B cell (primary cell): ENCODE data around the gene UCN3. TPM values are rescaled to one million over a fixed set of nuclear protein-coding genes. Genes with fewer than 3 reads are reported as not detected.

Experiments used
- ATAC-seq: fragments of 200-7000 bp; cut with Tn5 transposase; one replicate; pipeline ENCODE4 v1.10.0; 2021; ENCODE audit warnings: low read depth, mild to moderate bottlenecking, moderate number of reproducible peaks, moderate library complexity
- CTCF ChIA-PET: fragments of 350-600 bp; sonication (Branson Sonifier 250); formaldehyde crosslinking; loops from one replicate; lab custom pipeline; 2021; ENCODE audit warnings: antibody characterized with exemption, inconsistent platforms; lab: Charles Lee
- POLR2A ChIA-PET: fragments of 350-600 bp; sonication (Branson Sonifier 250); formaldehyde crosslinking; loops from one replicate; lab custom pipeline; 2021; ENCODE audit warnings: antibody characterized with exemption; lab: Charles Lee
- DNase-seq: peaks from one replicate; pipeline ENCODE4 v3.0.0; 2013
- H2AFZ ChIP-seq: 2 replicates; pipeline ENCODE4 v1.6.1; 2012; ENCODE audit warnings: mild to moderate bottlenecking, low read depth, low read length; ENCODE audit not compliant: insufficient read depth, poor library complexity, severe bottlenecking
- H3K27ac ChIP-seq, 2 donors: 1 replicate in 1 of 2; 2 replicates in 1 of 2; pipeline ENCODE4 v1.5.1; 2012 to 2013; ENCODE audit warnings: low read length in 2 of 2, mild to moderate bottlenecking in 2 of 2, moderate library complexity in 1 of 2
- H3K27me3 ChIP-seq, 4 experiments: fragments of 200-600 bp in 1 of 4; sonication (generic) in 1 of 4; replicated peaks in 1 of 4; 1 replicate in 2 of 4; 2 replicates in 2 of 4; pipeline versions ENCODE4 v1.6.1 to v1.7.0; 2013 to 2016; ENCODE audit warnings: low read length in 3 of 4, mild to moderate bottlenecking in 2 of 4, mixed read lengths in 1 of 4, moderate library complexity in 1 of 4; ENCODE audit not compliant: insufficient read depth in 4 of 4, control insufficient read depth in 3 of 4; ENCODE audit errors: control extremely low read depth in 1 of 4
- H3K36me3 ChIP-seq, 2 experiments: replicated peaks in 1 of 2; 1 replicate in 1 of 2; 2 replicates in 1 of 2; pipeline versions ENCODE4 v1.6.1 to v1.7.1; 2013; ENCODE audit warnings: low read length in 1 of 2; ENCODE audit not compliant: insufficient read depth in 2 of 2, control insufficient read depth in 1 of 2; ENCODE audit errors: control extremely low read depth in 1 of 2, extremely low read depth in 1 of 2
- H3K4me1 ChIP-seq, 2 donors: fragments of 200-600 bp in 1 of 2; sonication (generic) in 1 of 2; 1 replicate in 1 of 2; 2 replicates in 1 of 2; pipeline versions ENCODE4 v1.5.1 to v1.6.1; 2013 to 2017; ENCODE audit warnings: low read length in 2 of 2; ENCODE audit not compliant: control insufficient read depth in 2 of 2, insufficient read depth in 2 of 2
- H3K4me2 ChIP-seq: replicated peaks from 2 replicates; pipeline ENCODE3; 2012; ENCODE audit warnings: mild to moderate bottlenecking, low read depth, low read length; ENCODE audit not compliant: poor library complexity, severe bottlenecking
- H3K4me3 ChIP-seq, 5 experiments: fragments of 200-600 bp in 1 of 5; sonication (generic) in 1 of 5; 1 replicate in 3 of 5; 2 replicates in 2 of 5; pipeline versions ENCODE4 v1.5.1 to v1.7.0; 2011 to 2016; ENCODE audit warnings: low read length in 4 of 5, mild to moderate bottlenecking in 4 of 5, low read depth in 2 of 5, control low read depth in 1 of 5, moderate library complexity in 1 of 5; ENCODE audit not compliant: insufficient read depth in 1 of 5; ENCODE audit errors: control extremely low read depth in 1 of 5, extremely low read depth in 1 of 5
- H3K79me2 ChIP-seq: fragments of 200-600 bp; sonication (generic); one replicate; pipeline ENCODE4 v1.6.0; 2016; ENCODE audit warnings: low read length; ENCODE audit not compliant: control insufficient read depth, insufficient read depth
- H3K9ac ChIP-seq: fragments of 200-600 bp; sonication (generic); 2 replicates; pipeline ENCODE4 v1.6.1; 2017; ENCODE audit warnings: mild to moderate bottlenecking, low read length, moderate library complexity
- H3K9me3 ChIP-seq, 3 donors: one replicate each; pipeline versions ENCODE4 v1.6.1 to v1.7.1; 2013; ENCODE audit warnings: low read length in 2 of 3; ENCODE audit not compliant: control insufficient read depth in 2 of 3, insufficient read depth in 1 of 3; ENCODE audit errors: control extremely low read depth in 1 of 3
- H4K20me1 ChIP-seq: 2 replicates; pipeline ENCODE4 v1.6.0; 2012; ENCODE audit warnings: mild to moderate bottlenecking, low read length; ENCODE audit not compliant: insufficient read depth, control insufficient read depth, poor library complexity, severe bottlenecking
- H3K27ac Mint-ChIP-seq: one replicate; pipeline ENCODE4 v1.8.0; 2021; ENCODE audit warnings: mixed read lengths
- H3K27me3 Mint-ChIP-seq: one replicate; pipeline ENCODE4 v1.8.0; 2021; ENCODE audit warnings: mixed read lengths
- H3K4me1 Mint-ChIP-seq: one replicate; pipeline ENCODE4 v1.8.0; 2021; ENCODE audit warnings: mixed read lengths
- H3K4me3 Mint-ChIP-seq: one replicate; pipeline ENCODE4 v1.8.0; 2021; ENCODE audit warnings: mixed read lengths
- H3K9me3 Mint-ChIP-seq: one replicate; pipeline ENCODE4 v1.8.0; 2022; ENCODE audit warnings: mixed read lengths; ENCODE audit not compliant: insufficient read depth
- EZH2 ChIP-seq: IDR thresholded peaks from 2 replicates; pipeline ENCODE4 v1.6.1; 2012; ENCODE audit warnings: borderline replicate concordance, low read depth, mild to moderate bottlenecking, moderate library complexity, low read length; ENCODE audit not compliant: insufficient read depth, poor library complexity, severe bottlenecking
- WGBS: methylation state at CpG from one replicate; pipeline ENCODE4 v1.1.5; 2013; ENCODE audit warnings: missing lambda C conversion rate; ENCODE audit not compliant: insufficient coverage; 5-methylcytosine and 5-hydroxymethylcytosine counted together
- intact Hi-C: fragments of 100-400 bp; cut with micrococcal nuclease; formaldehyde crosslinking; loops from one replicate; pipeline ENCODE4 v1.10.0; 2022
- polyA plus RNA-seq: library from polyadenylated mRNA; depleted of rRNA; stranded (reverse); fragments of >200 nt; gene quantifications from 2 replicates; pipeline ENCODE4 v1.2.3, GENCODE V29; 2012
- total RNA-seq, 2 donors: library from RNA; stranded (reverse); fragments of 120-200 nt in 1 of 2; gene quantifications; 1 replicate in 1 of 2; 2 replicates in 1 of 2; pipeline versions ENCODE4 v1.2.3 to v1.2.4, GENCODE V29; 2013 to 2022
- TF ChIP-seq, protein P1 (sequence below): fragments of 200-600 bp; IDR thresholded peaks from one replicate; pipeline ENCODE4 v1.8.0; 2022; ENCODE audit warnings: antibody characterized with exemption, mild to moderate bottlenecking

The UCN3 gene
- total and polyA plus RNA-seq, 2 donors (not counting 1 experiment from before 2014, with no cell fraction given): not detected

DNA sequence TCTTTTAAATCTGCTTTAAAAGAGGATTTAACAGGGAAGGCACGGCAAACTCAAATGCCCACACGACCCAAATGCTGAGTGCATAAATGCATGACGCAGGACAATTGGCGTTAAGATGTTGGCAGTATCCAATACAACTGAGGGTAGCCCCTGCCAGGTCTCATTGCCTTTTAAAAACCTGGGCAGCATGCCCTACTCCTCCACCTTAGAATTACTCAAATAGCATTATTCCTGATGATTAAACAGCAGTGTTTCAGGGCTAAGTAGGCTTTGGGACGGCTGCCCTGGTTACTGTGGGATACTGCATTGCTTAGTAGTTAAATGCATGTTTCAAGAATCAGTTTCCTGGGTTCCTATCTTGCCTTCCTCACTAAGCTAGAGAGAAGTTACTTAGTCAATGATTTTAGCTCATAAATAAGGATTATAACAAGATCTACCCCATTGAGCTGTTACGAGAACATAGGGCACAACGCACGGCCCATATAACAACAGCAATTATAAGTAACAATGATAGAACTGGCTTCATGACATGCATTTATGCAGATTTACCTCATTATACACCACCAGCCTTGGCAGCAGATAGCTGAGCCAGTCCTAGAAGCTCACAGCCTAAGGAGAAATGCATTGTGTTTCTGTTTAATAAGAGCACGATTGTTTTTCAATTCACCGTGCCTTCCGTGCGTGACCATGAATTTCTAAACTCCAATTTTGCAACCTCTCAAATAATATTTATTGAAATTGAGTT, 32.0 kb downstream of the UCN3 start:
- Histone ChIP-seq H3K4me3 (no peak overlapping the region), H4K20me1 (no peaks in the 10 kb centered on the region), H3K9me3 (peaks cover 0 to 6% (median 0%) of the 10 kb centered on the region in 3 donors), H3K27me3 (peaks cover 0 to 3% (median 1%) of the 10 kb centered on the region in 4 experiments), H3K79me2 (no peaks in the 10 kb centered on the region), H3K9ac (no peak overlapping the region), H3K4me2 (no peak overlapping the region), H2AFZ (no peak overlapping the region), H3K4me1 (no peaks in the 10 kb centered on the region), H3K27ac (no peak overlapping the region), H3K36me3 (no peaks in the 10 kb centered on the region)
- CTCF ChIA-PET: no interaction called here
- intact Hi-C loops: no loop called here
- Mint-ChIP-seq H3K27ac (no peak overlapping the region), H3K27me3 (peaks cover 37% of the 10 kb centered on the region), H3K4me1 (no peaks in the 10 kb centered on the region), H3K4me3 (no peak overlapping the region), H3K9me3 (no peaks in the 10 kb centered on the region)
- 95% methylated on average over 4 of the region's 12 CpGs for WGBS
- TF ChIP-seq, protein P1, sequence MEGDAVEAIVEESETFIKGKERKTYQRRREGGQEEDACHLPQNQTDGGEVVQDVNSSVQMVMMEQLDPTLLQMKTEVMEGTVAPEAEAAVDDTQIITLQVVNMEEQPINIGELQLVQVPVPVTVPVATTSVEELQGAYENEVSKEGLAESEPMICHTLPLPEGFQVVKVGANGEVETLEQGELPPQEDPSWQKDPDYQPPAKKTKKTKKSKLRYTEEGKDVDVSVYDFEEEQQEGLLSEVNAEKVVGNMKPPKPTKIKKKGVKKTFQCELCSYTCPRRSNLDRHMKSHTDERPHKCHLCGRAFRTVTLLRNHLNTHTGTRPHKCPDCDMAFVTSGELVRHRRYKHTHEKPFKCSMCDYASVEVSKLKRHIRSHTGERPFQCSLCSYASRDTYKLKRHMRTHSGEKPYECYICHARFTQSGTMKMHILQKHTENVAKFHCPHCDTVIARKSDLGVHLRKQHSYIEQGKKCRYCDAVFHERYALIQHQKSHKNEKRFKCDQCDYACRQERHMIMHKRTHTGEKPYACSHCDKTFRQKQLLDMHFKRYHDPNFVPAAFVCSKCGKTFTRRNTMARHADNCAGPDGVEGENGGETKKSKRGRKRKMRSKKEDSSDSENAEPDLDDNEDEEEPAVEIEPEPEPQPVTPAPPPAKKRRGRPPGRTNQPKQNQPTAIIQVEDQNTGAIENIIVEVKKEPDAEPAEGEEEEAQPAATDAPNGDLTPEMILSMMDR: no peak
- TF ChIP-seq EZH2: no peak
- ATAC-seq (no peak), DNase-seq (no peak)
- POLR2A ChIA-PET: no interaction called here

DNA sequence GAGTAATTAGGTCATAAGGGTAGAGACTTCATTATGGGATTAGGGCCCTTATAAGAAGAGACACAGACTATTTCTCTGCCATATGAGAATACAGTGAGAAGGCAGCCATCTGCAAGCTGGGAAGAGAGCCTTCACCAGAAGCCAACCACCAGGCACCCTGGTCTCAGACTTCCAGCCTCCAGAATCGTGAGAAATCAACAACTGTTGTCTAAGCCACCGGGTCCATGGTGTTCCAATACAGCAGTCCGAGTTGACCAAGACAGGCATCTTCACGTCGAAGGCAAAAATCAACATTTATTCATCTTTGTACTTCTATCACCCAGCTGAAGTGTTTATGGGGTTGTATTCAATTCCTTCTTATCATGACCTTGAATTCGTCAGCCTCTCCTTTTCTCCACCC, 34.6 kb downstream of the UCN3 start:
- H3K4me2 ChIP-seq: no peak overlapping the region
- intact Hi-C loops: no loop called here
- no peak for DNase-seq
- no peaks in the 10 kb centered on the region for H4K20me1 ChIP-seq
- ChIA-PET POLR2A (no interaction called here), CTCF (no interaction called here)
- H3K9me3 ChIP-seq: no peaks in the 10 kb centered on the region
- H3K36me3 ChIP-seq: no peaks in the 10 kb centered on the region
- no peaks in the 10 kb centered on the region for H3K4me1 Mint-ChIP-seq
- no peak overlapping the region for H3K4me3 ChIP-seq
- no peak overlapping the region for H3K9ac ChIP-seq
- 67% methylated on average over 1 of the region's 6 CpGs for WGBS
- H2AFZ ChIP-seq: no peak overlapping the region
- no peak overlapping the region for H3K27ac Mint-ChIP-seq
- no peaks in the 10 kb centered on the region for H3K79me2 ChIP-seq
- H3K27ac ChIP-seq: no peak overlapping the region
- TF ChIP-seq EZH2: no peak
- TF ChIP-seq, protein P1: no peak
- no peak for ATAC-seq
- peaks cover 0 to 3% (median 1%) of the 10 kb centered on the region in 4 experiments for H3K27me3 ChIP-seq
- no peaks in the 10 kb centered on the region for H3K9me3 Mint-ChIP-seq
- no peaks in the 10 kb centered on the region for H3K4me1 ChIP-seq
- no peak overlapping the region for H3K4me3 Mint-ChIP-seq
- H3K27me3 Mint-ChIP-seq: peaks cover 33% of the 10 kb centered on the region
